DND-41 (cell line): ENCODE measurements around the gene OTOF.

Experiments used
- CTCF ChIP-seq: IDR thresholded peaks from 2 replicates; pipeline ENCODE4 v1.5.1; 2012; ENCODE audit warnings: borderline replicate concordance, low read length, moderate library complexity, mild to moderate bottlenecking; ENCODE audit not compliant: poor library complexity, severe bottlenecking; ENCODE audit errors: extremely low read depth
- EZH2 ChIP-seq: IDR thresholded peaks from 3 replicates; pipeline ENCODE4 v1.6.1; 2012; ENCODE audit warnings: borderline replicate concordance, low read depth, mild to moderate bottlenecking, moderate library complexity, low read length, inconsistent platforms; ENCODE audit not compliant: severe bottlenecking

DNA sequence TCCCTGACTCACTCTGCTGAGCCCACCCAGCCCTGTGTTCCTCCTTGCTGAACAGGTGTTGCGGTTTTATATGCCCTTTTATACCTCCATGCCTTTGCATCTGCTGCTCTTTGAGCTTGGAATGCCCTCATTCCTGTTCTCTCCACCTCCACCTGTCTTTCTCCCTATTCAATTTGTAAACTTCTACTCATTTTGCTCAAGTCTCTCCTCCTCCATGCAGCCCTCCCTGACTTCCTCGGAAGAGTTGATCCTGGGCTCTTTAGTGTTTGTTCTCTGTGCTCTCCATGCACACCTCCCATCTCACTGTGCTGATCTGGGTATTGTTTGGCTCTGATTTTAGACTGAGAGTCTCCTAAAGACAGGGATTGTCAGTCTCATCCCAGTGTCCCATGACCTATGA lies 7.2 kb upstream of the OTOF start:
- no peak for TF ChIP-seq CTCF
- no peak for TF ChIP-seq EZH2
